HG03039 (cell line): ENCODE data around the gene COG5.
"Not testable (repeated sequence)": the region's sequence is repeated elsewhere in the genome, so short reads cannot be mapped to it uniquely, and the experiment has no call there.

Source experiments
- ATAC-seq: cut with Tn5 transposase; IDR thresholded peaks from one replicate; pipeline ENCODE4 v1.9.1; 2021; ENCODE audit warnings: mild to moderate bottlenecking, moderate library complexity; ENCODE audit not compliant: unreplicated experiment

Gene COG5

GRCh38 chr7:107166736-107167426 is 396.8 kb downstream of the COG5 start:
- ATAC-seq: no peak

- ATAC-seq: no peak
These were observed 398.4 kb downstream of the COG5 start for GRCh38 chr7:107165341-107165740.

GRCh38 chr7:107164092-107164491 is 399.6 kb downstream of the COG5 start:
- no peak for ATAC-seq

GRCh38 chr7:107162475-107162874 is 401.2 kb downstream of the COG5 start:
- no peak for ATAC-seq

GRCh38 chr7:107161415-107161814 is 402.3 kb downstream of the COG5 start:
- ATAC-seq: no peak

- ATAC-seq: no peak
These were observed 403.3 kb downstream of the COG5 start for GRCh38 chr7:107160389-107160788.

GRCh38 chr7:107158028-107158427 is 405.7 kb downstream of the COG5 start:
- no peak for ATAC-seq

GRCh38 chr7:107157091-107157490 is 406.6 kb downstream of the COG5 start:
- ATAC-seq: no peak

- not testable (repeated sequence) for ATAC-seq
These were observed 408.0 kb downstream of the COG5 start for GRCh38 chr7:107155726-107156125.

- ATAC-seq: no peak
These were observed 408.9 kb downstream of the COG5 start for GRCh38 chr7:107154826-107155225.

- no peak for ATAC-seq
These were observed 411.7 kb downstream of the COG5 start for GRCh38 chr7:107152011-107152410.
